Breast epithelium (tissue), 3 donors: Measurements from ENCODE around the gene ATP9B.

Source experiments
- POLR2A ChIP-seq: fragments of 450-650 bp; IDR thresholded peaks from one replicate; pipeline ENCODE4 v1.6.1; 2016; ENCODE audit warnings: antibody characterized with exemption, mild to moderate bottlenecking, moderate library complexity
- POLR2AphosphoS5 ChIP-seq, 3 donors: sonication (generic); formaldehyde crosslinking; IDR thresholded peaks; one replicate each; pipeline ENCODE4 v1.6.1; 2017; ENCODE audit warnings: antibody characterized with exemption in 3 of 3
- TF ChIP-seq, protein P1 (sequence below), 3 donors: fragments of 450-650 bp; IDR thresholded peaks; one replicate each; pipeline ENCODE4 v1.5.1; 2016 to 2017; ENCODE audit warnings: antibody characterized with exemption in 3 of 3, mild to moderate bottlenecking in 3 of 3, moderate library complexity in 3 of 3

DNA sequence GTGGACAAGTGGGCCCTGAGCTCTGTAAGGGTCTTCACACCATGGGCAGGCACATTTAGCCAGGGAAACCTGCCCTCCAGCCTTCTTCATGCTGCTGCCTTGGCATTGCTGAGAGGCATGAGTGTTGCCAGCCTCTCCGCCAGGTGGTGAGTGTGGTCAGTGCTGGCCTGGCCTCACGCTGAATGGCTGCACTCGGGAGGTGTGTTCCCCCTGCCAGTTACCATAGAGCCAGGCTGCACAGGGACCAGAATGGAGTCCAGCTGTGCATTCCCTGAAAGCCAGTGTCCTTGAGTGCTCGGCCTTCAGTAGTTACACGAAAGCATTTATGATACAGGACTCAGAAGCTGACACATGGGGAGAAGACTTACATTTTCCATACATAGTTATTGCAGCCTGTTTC is 139.7 kb downstream of the ATP9B start:
- TF ChIP-seq POLR2AphosphoS5 (IDR thresholded peaks at IDR 0.05): no peak
- no peak for TF ChIP-seq POLR2A
- TF ChIP-seq, protein P1, sequence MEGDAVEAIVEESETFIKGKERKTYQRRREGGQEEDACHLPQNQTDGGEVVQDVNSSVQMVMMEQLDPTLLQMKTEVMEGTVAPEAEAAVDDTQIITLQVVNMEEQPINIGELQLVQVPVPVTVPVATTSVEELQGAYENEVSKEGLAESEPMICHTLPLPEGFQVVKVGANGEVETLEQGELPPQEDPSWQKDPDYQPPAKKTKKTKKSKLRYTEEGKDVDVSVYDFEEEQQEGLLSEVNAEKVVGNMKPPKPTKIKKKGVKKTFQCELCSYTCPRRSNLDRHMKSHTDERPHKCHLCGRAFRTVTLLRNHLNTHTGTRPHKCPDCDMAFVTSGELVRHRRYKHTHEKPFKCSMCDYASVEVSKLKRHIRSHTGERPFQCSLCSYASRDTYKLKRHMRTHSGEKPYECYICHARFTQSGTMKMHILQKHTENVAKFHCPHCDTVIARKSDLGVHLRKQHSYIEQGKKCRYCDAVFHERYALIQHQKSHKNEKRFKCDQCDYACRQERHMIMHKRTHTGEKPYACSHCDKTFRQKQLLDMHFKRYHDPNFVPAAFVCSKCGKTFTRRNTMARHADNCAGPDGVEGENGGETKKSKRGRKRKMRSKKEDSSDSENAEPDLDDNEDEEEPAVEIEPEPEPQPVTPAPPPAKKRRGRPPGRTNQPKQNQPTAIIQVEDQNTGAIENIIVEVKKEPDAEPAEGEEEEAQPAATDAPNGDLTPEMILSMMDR (IDR thresholded peaks at IDR 0.05): no peak
